Activated effector memory CD4-positive, alpha-beta T cell treated with anti-CD3 and anti-CD28 coated beads, Interleukin-2, amount 50 U/mL, for 16 hours (primary cell): ENCODE results near the gene CIZ1.

Experiments used
- DNase-seq: peaks from one replicate; pipeline ENCODE4 v3.0.0-alpha.2; 2020

Gene CIZ1

DNA sequence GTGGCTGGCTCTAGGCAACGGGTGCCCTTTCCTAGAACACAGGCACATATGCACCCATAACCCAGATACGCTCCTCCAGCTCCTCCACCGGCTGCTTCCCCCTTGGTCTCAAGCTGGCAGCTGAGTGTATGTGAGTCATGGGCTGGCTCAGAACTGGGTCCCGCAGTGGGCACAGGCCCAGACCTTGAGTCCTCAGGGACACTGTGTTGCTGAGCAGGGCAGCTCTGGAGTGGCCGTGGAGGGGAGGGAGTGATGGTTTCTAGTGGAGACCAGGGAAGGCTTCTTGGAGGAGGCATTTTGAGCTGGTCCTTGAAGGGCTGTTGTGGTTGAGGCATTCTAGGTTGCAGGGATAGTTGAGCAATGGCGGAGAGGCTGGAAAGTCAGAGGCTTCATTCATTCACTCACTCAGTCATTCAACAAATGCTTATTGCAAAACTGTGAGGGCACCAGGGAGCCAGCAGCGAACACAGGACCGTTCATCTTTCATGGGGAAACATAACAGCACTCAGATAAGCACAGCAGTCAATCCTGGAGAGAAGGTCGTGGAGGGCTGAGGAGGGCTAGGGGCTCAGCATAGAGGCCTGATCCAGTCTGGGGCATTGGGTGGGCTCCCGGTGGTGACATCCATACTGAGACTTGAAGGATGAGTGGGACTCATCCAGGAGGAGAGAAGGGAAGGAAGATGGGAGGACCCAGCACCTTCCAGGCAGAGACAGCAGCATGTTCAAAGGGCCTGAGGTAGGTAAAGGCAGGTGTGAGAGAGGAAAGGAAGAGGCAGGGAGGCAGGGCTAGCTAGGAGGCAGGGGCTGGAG, 29.0 kb downstream of the CIZ1 start:
- no peak for DNase-seq

DNA sequence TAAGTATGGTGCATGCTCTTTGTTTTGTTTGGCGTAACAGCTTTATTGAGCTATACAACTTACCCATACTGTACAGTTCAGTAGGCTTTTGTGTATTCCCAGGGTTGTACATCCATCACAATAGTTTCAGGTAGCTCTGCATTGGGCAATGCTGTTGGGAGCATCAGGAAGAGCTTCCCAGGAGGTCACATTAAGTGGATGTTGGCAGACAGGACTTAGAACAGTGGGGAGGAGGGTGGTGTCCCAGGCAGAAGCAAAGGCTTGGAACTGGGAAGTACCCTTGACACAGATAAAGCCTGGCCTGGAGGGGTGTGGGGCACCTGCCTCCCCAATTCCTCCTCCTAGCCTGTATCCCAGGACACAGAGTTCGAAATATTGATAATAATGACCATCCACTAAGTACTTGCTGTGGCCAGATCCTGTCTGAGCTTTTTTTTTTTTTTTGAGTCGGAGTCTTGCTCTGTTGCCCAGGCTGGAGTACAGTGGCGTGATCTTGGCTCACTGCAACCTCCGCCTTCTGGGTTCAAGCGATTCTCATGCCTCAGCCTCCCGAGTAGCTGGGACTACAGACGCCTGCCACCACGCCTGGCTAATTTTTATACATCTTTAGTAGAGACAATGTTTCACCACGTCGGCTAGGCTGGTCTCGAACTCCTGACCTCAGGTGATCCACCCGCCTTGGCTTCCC, 30.0 kb downstream of the CIZ1 start:
- no peak for DNase-seq

DNA sequence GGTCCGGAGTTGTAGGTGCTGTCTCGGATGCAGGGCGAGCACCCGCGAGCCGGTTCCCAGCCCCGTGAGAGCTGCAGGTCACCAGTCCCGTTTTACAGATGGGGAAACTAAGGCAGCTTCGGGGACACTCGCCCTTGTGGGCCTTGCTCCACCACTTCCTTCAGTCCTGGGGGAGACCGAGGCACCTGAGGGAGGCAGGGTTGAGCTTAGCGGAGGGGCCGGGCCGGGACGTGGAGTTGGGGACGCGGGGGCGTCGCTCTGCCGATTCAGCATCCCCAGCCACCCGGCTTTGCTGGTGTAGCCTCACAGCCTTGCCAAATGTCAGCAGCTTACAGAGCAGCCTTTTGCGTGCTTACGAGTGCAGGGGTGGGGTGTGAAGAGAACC, 30.8 kb downstream of the CIZ1 start:
- DNase-seq = peak; percentile 81

GRCh38 chr9:128159784-128160602, 31.4 kb downstream of the CIZ1 start, which contains the start of gene BBLN:
Gene BBLN, plus strand, starts transcription at chr9:128160265. Its CDS starts 143 bp downstream, at chr9:128160408.
- DNase-seq = peak; percentile 97

GRCh38 chr9:128159522-128159783, 31.9 kb downstream of the CIZ1 start:
- peak; percentile 80 for DNase-seq

- peak; percentile 57 for DNase-seq
Measured at GRCh38 chr9:128155736-128156500, 35.5 kb downstream of the CIZ1 start.

DNA sequence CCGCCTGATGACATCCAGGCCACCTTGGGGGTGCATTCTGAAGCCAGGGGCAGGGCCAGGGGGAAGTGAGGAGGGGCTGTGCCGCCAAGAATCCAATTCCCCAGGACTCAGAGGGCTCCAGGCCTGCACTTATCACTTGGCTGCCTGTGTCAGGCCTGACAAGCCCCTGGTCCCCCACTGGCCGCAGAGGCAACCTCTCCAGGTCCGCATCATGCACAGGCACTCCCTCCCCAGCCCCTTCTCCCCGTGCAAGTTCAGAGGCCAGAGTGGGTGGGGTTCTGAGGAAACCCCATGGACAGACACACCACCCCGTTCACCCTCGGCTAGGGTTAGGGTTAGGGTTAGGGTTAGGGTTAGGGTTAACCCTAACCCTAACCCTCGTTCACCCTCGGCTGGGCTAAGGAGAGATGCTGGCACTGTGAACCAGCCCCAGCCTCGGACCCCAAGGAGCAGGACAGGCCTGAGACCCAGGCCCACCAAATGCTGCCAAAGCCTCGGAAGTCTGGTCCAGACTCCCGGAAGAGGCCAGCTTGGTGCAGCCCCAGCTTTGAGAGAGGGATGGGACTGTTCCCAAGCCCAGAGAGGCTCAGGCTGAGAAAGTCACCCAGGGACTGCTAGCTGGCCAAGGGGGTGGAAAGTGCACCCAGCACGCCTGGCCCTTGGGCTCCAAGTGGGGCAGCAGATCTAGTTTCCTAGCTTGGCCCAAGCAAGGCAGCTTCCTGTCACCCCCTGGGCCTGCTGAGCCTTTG, 37.3 kb downstream of the CIZ1 start:
- peak; percentile 53 for DNase-seq

DNA sequence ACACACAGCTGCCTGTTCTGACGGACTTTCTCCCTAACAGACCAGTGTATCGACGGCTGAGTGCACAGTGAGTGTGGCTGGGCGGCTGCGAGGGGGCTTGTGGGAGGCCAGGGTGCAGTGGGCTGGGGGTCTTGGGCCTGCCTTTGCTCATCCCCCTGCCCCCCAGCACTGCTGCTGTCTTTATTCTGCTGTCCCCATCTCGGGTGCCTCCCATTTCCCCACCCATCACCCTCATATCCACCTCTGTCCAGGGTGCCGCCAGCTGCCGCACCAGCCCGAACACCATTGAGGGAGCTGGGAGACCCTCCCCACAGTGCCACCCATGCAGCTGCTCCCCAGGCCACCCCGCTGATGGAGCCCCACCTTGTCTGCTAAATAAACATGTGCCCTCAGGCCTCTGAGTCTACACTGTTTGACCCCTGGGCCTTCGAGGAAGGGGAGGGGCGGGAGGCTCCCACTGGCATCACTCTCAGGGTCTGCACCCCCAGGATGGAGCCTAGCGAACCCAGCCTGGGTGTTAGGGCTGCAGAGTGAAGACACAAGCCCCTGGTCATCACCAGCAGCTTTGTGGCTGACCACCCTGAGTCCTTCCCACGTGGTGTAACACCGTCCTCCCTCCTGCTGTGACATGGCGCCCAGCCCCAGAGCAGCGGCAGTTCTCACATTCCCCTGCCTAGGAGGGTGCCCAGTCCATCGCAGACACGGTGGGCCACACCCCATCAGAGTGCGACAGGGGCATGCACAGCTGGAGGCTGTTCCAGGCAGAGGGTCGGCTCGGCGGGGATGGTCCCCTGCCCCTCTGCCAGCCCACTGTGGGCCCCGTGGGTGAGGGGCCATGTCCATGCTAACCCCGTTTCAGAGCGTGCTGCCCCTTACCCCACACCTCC, 38.1 kb downstream of the CIZ1 start:
- DNase-seq = peak; percentile 58

DNA sequence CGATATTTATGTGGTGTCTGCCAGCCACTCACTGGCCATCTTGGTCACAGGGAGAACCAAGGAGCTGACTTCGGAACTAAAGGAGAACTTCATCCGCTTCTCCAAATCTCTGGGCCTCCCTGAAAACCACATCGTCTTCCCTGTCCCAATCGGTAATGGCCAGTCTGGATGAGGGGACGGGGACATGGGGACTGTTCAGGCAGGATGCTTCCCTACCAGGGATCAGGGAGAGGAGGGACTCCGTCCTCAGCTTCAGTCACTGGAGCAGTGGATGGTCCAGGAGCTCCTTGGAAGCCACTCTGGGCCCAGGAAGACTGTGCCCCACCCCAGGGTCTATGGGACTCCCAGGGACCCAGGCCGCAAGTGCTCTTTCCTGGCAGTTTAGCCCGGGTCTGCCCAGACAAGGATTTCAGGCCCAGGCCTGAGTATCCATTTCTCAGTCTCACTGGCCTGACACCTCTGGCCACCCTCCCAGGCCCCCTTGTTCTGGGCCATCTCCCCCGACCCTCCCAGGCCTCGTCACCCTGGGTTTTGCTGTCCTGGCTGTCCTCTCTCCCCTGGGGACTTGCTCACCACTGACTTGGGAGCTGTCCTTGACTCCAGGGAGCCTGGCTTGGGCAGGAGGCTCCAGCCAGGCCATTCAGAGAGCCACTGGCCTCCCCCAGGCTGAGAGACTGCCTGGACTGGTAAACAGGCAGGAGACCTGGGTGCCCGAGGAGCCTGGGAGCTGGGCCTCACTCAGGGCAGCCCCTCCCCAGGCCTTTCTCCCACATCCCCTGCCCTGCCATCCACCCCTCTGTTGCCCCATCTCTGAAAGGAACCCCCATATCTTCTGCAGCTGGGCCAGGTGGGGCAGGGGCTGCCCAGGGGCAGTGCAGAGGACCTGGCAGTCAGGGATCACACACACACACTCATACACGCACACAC, 39.0 kb downstream of the CIZ1 start:
- DNase-seq = peak; percentile 53

DNA sequence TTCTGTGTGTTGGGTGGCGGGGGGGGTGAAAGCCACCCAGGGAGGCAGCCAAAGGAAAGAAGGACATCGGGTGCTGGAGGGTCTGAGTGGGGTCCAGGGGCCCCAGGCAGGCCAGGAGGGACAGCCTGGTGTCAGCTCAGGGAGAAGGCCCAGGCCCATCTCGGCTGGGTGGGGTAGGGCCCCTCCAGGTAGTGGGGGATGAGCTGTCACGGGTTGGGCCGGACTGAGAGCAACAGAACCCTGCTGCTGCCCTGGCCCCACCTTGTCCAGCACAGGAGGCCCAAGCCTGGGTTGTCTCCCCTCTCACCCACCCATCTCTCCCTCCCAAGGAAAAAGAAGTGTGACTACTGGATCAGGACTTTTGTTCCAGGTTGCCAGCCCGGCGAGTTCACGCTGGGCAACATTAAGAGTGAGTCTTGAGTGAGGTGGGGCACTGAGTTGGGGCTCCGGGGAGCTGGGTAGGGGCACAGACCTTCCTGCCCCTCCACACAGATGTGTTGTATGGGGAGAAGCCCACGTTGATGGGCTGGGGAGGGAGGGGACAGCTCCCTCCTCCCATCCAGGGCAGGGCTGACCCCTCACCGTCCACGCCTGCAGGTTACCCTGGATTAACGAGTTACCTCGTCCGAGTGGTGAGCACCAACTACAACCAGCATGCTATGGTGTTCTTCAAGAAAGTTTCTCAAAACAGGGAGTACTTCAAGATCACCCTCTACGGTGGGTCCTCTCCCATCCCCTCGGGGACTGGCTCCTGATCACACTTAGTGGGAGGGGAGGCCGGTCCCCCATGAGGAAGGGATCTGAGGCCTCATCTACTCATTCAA, 39.9 kb downstream of the CIZ1 start:
- DNase-seq = peak; percentile 56

DNA sequence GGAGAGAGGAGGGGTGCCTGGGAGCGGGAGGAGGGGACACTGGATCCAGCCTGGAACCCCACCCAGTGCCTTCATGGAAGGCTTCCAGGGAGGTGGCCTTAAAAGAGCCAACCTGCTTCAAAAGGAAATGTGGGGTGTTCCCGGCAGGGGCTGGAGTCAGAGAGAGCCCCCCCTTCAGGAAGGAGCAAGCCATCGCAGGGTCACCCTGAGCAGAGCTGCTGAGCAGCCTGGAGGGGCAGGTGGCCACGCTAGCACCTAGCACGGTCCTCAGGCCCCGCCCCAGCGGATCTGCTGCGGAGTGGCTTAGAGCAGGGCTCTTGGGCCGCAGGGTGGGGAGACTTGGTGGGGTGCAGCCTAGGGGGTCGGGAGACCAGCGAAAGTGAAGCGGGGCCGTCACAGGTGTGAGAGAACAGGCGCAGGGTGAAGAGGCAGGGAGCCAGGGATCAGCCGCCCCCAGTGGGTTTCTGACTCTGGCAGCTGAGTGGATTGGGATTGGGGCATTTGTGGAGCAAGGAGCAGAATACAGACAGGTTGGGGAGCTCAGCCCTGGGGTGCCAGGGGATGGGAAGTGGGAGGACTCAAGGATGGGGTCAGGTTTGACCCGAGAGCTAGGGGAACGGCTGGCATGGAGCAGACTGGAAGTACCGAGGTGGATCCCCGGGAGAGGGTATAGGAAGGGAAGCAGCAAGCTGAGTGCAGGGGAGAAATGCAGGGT, 40.6 kb downstream of the CIZ1 start:
- DNase-seq = peak; percentile 63

GRCh38 chr9:128149951-128150593, 41.3 kb downstream of the CIZ1 start:
- peak; percentile 54 for DNase-seq

DNA sequence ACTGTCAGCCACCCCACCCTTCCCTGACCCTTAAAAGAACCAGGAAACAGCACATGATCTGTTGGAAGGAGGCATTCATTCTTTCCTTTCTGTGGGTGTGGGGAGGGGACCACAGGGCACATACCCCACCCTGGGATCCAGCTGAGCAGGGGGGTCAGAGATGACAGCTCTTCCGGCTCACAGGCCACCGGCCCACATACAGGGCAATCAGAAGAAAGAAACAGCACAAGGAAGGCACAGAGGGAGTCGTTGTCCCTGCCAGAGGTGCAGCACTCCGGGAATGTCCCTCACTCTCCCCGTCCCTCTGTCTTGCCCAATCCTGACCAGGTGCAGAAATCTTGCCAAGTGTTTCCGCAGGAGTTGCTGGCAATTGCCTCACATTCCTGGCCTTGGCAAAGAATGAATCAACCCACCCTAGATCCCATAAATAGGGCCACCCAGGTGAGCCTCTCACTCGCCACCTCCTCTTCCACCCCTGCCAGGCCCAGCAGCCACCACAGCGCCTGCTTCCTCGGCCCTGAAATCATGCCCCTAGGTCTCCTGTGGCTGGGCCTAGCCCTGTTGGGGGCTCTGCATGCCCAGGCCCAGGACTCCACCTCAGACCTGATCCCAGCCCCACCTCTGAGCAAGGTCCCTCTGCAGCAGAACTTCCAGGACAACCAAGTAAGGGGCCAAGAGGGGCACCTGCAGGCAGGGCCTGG, 42.2 kb downstream of the CIZ1 start, which contains the start of gene LCN2:
LCN2 (plus strand) TSS at position 453 of the 701 bp plus-strand sequence; CDS start at position 526, 73 bp downstream.
- DNase-seq = peak; percentile 41

DNA sequence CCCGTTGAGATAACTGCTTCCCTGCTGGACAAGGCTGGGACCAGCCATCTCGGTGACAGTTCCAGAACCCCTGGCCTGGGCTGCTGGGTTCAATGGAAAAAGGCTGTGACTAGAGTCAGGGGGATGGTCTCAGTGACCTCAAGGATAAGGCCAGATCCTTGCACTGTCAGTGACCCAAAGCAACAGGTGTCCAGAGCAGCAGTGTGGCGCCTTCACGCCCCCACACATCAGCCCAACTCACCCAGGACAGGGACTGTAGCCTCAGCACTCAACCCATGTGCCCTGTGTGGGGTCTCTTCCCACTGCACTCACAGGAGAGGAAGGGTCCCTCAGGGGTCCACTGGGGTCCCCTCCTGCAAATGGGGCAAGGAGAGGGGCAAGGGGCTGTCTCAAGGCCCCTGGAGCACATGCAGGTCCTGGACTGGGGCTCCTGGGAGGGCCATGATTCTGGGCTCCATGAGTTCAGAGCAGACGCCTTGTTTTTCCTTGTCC, 42.8 kb downstream of the CIZ1 start:
- peak; percentile 55 for DNase-seq

DNA sequence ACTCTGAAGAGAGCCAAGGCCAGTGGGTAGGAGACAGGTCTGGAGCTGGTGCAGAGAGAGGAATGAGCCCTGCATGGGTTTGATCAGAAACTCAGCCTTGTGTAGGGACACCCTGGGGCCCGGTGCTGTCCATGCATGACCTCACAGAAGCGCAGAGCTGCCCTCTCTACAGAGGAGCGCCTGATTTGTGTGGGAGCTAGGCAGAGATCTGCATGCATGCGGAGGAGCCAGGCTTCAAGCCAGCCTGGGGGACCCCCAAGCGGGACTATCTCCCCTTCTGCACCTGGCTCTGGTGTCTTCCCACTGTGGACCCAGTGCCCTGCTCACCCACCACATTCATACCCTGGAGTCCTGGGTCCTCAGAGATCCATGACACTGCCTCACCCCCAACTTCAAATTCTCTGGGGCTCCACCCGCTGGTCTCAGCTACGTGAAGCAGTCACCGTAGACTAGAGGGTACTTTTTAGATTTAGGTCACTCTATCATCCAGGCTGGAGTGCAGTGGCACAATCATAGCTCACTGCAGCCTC, 44.7 kb downstream of the CIZ1 start:
- DNase-seq = no peak

DNA sequence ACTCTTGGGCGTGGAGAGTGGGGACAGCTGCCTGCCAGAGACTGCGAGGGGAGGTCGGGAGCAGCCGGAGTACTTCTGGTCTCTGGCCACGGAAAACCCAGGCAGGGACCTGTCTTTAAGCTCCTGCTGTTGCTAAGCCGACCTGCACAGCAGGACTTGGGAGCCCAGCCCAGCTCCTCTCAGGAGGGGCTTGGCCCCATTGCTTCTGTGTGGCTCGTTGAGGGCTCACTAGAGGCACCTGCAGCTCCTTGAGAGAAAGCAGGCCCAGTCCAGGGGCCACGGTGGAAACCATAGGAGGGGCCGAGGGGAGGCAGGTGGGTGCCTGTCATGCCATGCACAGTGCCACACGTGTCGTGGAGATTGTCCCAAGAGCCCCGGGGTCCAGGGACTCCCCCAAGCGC, 45.4 kb downstream of the CIZ1 start:
- DNase-seq = no peak

DNA sequence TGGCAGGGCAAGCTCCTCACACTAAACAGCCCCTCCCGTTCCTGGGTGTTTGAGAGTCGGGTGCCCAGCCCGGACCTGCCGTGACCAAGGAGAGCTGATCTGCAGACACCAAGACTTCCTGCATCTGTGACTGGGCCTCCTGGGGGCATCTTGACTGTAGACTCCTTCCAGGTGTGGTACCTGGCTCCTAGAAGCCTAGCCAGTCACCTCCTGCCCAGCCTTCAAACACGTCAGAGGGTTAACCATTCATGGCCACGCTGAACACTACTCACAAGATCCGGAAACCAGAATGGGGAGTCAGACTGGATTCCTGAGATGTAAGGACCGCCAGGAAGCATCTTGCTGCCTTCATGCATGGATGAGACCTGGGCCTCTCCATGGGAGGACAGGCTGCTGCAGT, 45.8 kb downstream of the CIZ1 start:
- DNase-seq = no peak
